IPS-20b (cell line): ENCODE measurements around the gene COQ2.
"Not testable (repeated sequence)": the region's sequence is repeated elsewhere in the genome, so short reads cannot be mapped to it uniquely, and the experiment has no call there.

Source experiments
- H3K27ac ChIP-seq: one replicate; pipeline ENCODE4 v1.5.1; 2013; ENCODE audit warnings: low read length
- H3K27me3 ChIP-seq: 2 replicates; pipeline ENCODE4 v1.6.1; 2013; ENCODE audit warnings: mild to moderate bottlenecking, low read length, inconsistent platforms; ENCODE audit not compliant: insufficient read depth
- H3K36me3 ChIP-seq: 2 replicates; pipeline ENCODE4 v1.6.1; 2013; ENCODE audit warnings: low read depth, mild to moderate bottlenecking, inconsistent platforms, low read length, moderate library complexity; ENCODE audit not compliant: insufficient read depth
- H3K4me1 ChIP-seq: 2 replicates; pipeline ENCODE4 v1.6.1; 2013; ENCODE audit warnings: mild to moderate bottlenecking, control low read depth, inconsistent platforms, low read length, moderate library complexity; ENCODE audit not compliant: insufficient read depth
- H3K4me3 ChIP-seq: 2 replicates; pipeline ENCODE4 v1.5.1; 2013; ENCODE audit warnings: mild to moderate bottlenecking, low read length, inconsistent platforms
- H3K9ac ChIP-seq: 2 replicates; pipeline ENCODE4 v1.6.1; 2013; ENCODE audit warnings: low read depth, mild to moderate bottlenecking, inconsistent platforms, low read length, moderate library complexity
- H3K9me3 ChIP-seq: 2 replicates; pipeline ENCODE4 v1.6.1; 2013; ENCODE audit warnings: mild to moderate bottlenecking, low read depth, low read length, inconsistent platforms; ENCODE audit not compliant: insufficient read depth

COQ2 gene

GRCh38 chr4:83281307-83281706, 3.3 kb downstream of the COQ2 start:
- H3K36me3 ChIP-seq = peaks cover 20% of the 10 kb centered on the region
- no peak overlapping the region for H3K9ac ChIP-seq
- no peak overlapping the region for H3K4me3 ChIP-seq

DNA sequence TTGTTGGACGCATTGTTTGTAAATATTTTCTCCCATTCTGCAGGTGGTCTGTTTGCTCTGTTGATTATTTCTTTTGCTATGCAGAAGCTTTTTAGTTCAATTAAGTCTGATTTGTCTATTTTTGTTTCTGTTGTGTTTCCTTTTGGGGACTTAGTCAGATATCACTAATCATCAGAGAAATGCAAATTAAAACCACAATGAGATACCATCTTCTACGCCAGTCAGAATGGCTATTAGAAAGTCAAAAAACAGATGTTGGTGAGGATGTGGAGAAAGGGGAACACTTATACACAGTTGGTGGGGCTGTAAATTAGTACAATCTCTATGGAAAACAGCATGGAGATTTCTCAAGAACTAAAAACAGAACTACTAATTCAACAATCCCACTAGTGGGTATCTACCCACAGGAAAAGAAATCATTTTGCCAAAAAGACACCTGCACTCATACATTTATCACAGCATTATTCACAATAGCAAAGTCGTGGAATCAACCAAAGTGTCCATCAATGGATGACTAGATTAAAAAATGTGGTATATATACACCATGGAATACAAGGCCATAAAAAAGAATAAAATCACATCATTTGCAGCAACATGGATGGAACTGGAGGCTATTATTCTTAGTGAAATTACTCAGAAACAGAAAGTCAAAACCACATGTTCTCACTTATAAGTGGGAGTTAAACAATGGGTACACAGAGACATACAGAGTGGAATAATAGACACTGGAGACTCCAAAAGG, 8.1 kb downstream of the COQ2 start:
- Histone ChIP-seq H3K9me3 (no peaks in the 10 kb centered on the region), H3K9ac (no peak overlapping the region), H3K27me3 (no peaks in the 10 kb centered on the region), H3K4me3 (no peak overlapping the region), H3K27ac (no peak overlapping the region), H3K4me1 (no peaks in the 10 kb centered on the region), H3K36me3 (peaks cover 29% of the 10 kb centered on the region)

More at GRCh38 chr4:83281307-83281706, 3.3 kb downstream of the COQ2 start:
- no peak overlapping the region for H3K27ac ChIP-seq
- peaks cover 16% of the 10 kb centered on the region for H3K27me3 ChIP-seq
- peaks cover 5% of the 10 kb centered on the region; the same call in 1 of the 2 replicates for H3K4me1 ChIP-seq
- H3K9me3 ChIP-seq = no peaks in the 10 kb centered on the region

DNA sequence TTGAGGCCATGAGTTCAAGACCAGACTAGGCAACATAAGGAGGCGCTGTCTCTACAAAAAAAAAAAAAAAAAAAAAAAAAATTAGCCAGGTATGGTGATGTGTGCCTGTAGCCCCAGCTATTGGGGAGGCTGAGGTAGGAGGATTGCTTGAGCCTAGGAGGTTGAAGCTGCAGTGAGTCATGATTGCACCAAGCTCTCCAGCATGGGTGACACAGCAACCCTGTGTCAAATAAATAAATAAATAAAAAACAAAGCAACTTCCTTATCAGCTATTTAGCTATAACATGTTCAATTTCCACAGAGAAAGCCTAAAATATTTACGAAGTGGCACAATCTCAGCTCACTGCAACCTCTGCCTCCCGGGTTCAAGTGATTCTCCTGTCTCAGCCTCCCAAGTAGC, 10.7 kb downstream of the COQ2 start:
- H3K36me3 ChIP-seq = peaks cover 38% of the 10 kb centered on the region
- H3K27ac ChIP-seq, H3K9ac ChIP-seq, H3K4me1 ChIP-seq, H3K4me3 ChIP-seq, H3K9me3 ChIP-seq, H3K27me3 ChIP-seq: not testable (repeated sequence)

DNA sequence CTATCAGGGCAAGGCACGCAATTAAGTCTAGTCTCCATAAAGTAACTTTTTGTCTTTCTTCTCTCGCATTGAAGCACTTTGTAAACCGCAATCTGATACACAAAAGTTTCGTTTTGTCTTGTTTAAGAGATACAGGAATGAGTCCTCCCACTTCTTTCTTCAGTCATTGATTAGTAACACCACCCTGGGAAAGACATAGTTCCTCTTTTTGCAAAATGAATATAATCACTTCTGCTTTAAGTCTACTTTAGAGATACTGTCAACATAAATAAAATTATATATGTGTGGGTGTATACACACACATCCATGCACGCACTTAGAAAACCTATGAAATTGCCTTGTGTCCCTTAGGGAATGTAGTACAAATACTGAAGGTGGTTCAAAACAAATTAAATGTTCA, 11.7 kb downstream of the COQ2 start:
- H3K27me3 ChIP-seq = no peaks in the 10 kb centered on the region
- H3K9ac ChIP-seq = no peak overlapping the region
- peaks cover 39% of the 10 kb centered on the region for H3K36me3 ChIP-seq
- no peaks in the 10 kb centered on the region for H3K4me1 ChIP-seq
- no peaks in the 10 kb centered on the region for H3K9me3 ChIP-seq
- no peak overlapping the region for H3K4me3 ChIP-seq
- no peak overlapping the region for H3K27ac ChIP-seq

DNA sequence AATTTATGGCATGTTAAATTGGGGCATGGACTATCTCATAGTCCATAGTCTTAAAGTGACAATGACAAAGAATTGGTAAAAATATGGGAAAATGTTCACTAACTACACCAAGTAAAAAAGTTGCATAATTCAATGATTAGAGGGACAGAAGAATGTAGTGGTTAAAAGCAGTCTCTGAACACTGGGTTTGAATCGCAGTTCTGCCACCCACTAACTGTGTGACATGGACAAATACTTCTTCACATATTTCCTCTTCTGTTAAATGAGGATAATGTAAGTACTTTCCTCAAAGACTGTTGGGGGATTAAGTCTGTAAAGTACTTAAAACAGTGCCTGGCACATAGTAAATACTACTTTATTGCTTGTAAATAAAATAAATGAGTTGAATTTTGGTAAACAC, 15.3 kb downstream of the COQ2 start:
- Histone ChIP-seq H3K4me1 (no peaks in the 10 kb centered on the region), H3K9me3 (no peaks in the 10 kb centered on the region), H3K9ac (no peak overlapping the region), H3K27me3 (no peaks in the 10 kb centered on the region), H3K36me3 (peaks cover 45% of the 10 kb centered on the region), H3K27ac (no peak overlapping the region), H3K4me3 (no peak overlapping the region)

DNA sequence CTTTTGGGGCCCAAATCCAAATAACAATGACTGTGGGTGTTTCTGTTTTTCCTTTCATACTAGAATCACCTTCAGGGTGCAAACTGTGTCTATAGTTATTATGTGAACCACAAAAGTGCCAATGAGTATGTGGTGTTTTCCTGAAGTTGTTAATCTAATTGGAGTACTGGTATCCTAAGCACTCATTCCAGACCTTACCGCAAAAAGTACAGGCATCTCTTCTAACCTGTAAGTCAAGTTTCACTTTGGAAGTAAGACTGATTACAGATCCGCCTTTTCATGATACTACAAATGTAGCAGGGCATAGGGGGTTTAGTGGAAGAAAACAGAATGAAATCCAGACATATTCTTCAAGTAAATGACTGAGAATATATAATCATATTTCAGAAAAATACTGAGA, 16.1 kb downstream of the COQ2 start:
- no peaks in the 10 kb centered on the region for H3K4me1 ChIP-seq
- H3K4me3 ChIP-seq = no peak overlapping the region
- H3K27ac ChIP-seq = no peak overlapping the region
- peaks cover 49% of the 10 kb centered on the region for H3K36me3 ChIP-seq
- no peaks in the 10 kb centered on the region for H3K9me3 ChIP-seq
- no peak overlapping the region for H3K9ac ChIP-seq
- H3K27me3 ChIP-seq = no peaks in the 10 kb centered on the region

- Histone ChIP-seq H3K27me3 (no peaks in the 10 kb centered on the region), H3K9me3 (no peaks in the 10 kb centered on the region), H3K27ac (no peak overlapping the region), H3K9ac (no peak overlapping the region), H3K4me3 (no peak overlapping the region), H3K4me1 (no peaks in the 10 kb centered on the region), H3K36me3 (peaks cover 54% of the 10 kb centered on the region)
Observed at GRCh38 chr4:83267830-83268475, 16.6 kb downstream of the COQ2 start.

DNA sequence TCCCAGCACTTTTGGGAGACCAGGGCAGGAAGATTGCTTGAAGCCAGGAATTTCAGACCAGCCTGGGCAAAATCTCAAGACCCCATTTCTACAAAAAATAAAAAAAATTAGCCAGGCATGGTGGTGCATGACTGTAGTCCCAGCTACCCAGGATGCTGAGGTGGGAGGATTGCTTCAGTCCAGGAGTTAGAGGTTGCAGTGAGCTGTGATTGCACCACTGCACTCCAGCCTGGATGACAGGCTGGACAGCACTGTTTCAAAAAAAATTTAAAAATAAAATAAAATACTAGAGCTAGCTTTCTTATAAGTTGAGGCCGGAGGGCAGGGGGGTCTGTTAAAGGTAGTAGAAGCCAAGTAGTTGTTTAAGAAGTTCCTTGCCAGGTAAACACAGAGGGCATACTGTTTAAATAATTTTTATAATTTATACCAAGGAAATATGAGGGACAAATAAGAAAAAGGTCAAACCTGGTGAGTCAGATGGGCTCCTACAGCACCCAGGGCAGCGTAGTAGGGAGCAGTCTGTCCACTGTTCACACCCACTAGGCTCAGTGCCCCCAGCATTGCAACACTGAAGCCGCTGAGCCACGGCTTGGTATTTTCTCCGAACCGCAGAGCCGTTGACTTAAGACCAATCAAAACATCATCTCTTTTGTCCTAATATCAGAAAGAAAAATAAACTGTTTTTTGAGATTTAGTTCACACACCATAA, 17.3 kb downstream of the COQ2 start:
- Histone ChIP-seq H3K9me3 (no peaks in the 10 kb centered on the region), H3K27me3 (no peaks in the 10 kb centered on the region), H3K4me3 (no peak overlapping the region), H3K9ac (no peak overlapping the region), H3K27ac (no peak overlapping the region), H3K4me1 (no peaks in the 10 kb centered on the region), H3K36me3 (peaks cover 55% of the 10 kb centered on the region)

GRCh38 chr4:83266689-83267088, 17.9 kb downstream of the COQ2 start:
- no peak overlapping the region for H3K27ac ChIP-seq

DNA sequence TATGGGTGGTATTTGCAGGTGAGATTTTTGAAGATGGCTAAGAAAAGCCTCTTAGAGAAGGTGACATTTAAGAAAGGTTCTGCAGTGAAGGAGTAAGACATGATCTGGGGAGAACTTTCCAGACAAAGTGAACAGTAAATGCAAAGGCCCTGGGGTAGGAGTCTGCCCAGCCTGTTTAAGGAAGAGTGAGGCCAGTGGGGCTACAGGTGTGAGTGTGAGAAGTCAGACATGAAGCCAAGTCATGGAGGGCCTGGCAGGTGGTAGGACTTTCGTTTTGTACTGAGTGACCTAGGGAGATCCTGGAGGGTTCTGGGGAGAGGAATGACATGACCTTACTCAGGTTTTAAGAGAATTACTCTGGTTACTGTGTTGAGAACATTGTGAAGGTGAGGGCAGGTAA, 21.5 kb downstream of the COQ2 start:
- Histone ChIP-seq H3K4me3 (no peak overlapping the region), H3K9ac (no peak overlapping the region), H3K27me3 (no peaks in the 10 kb centered on the region), H3K27ac (no peak overlapping the region), H3K36me3 (peaks cover 41% of the 10 kb centered on the region), H3K9me3 (no peaks in the 10 kb centered on the region), H3K4me1 (no peaks in the 10 kb centered on the region)

More at GRCh38 chr4:83266689-83267088, 17.9 kb downstream of the COQ2 start:
- Histone ChIP-seq H3K9ac (no peak overlapping the region), H3K4me3 (no peak overlapping the region), H3K4me1 (no peaks in the 10 kb centered on the region), H3K36me3 (peaks cover 53% of the 10 kb centered on the region), H3K27me3 (no peaks in the 10 kb centered on the region), H3K9me3 (no peaks in the 10 kb centered on the region)

DNA sequence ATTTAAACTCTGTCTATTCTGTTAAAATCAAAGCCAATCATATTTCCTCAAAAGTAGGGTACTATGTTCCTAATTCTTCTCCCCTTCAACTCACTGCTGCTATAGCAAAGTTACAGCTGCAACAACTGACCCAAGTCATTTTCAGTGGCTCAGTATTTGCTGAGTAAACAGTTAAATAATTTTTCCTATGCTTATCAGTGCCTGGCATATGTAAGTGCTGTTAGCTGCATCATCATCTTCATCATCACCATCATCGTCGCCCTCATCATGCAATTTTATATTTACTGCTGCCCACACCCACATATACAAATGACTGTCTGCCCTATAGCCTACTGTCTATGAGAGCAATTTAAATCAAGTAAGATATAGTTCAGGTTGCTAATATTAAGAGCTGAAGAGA, 21.9 kb downstream of the COQ2 start:
- Histone ChIP-seq H3K27ac (no peak overlapping the region), H3K36me3 (peaks cover 36% of the 10 kb centered on the region), H3K4me3 (no peak overlapping the region), H3K27me3 (no peaks in the 10 kb centered on the region), H3K9me3 (no peaks in the 10 kb centered on the region), H3K9ac (no peak overlapping the region), H3K4me1 (no peaks in the 10 kb centered on the region)

- Histone ChIP-seq H3K9me3 (no peaks in the 10 kb centered on the region), H3K36me3 (peaks cover 25% of the 10 kb centered on the region), H3K9ac (no peak overlapping the region), H3K27me3 (no peaks in the 10 kb centered on the region), H3K4me3 (no peak overlapping the region), H3K27ac (no peak overlapping the region), H3K4me1 (no peaks in the 10 kb centered on the region)
Observed at GRCh38 chr4:83261307-83261706, 23.3 kb downstream of the COQ2 start.
